Measurements from ENCODE around the gene LIG1. TPM values are rescaled to one million over a fixed set of nuclear protein-coding genes. Genes with fewer than 3 reads are reported as not detected.
A peak's percentile ranks its signal among the peaks of the same experiment; 100 is the strongest.
"Not testable (repeated sequence)": the region's sequence is repeated elsewhere in the genome, so short reads cannot be mapped to it uniquely, and the experiment has no call there.

Gene LIG1
- total and polyA plus RNA-seq, 2 experiments from 2014 or later = 79.3 to 96.9 TPM

GRCh38 chr19:48081106-48081505, 89.0 kb downstream of the LIG1 start (continued):
- TF ChIP-seq REST (IDR thresholded peaks at IDR 0.05; ENCODE audit: unreplicated experiment) (no peak), CREB1 (CRISPR knock-in tag; IDR thresholded peaks at IDR 0.05; ENCODE audit: low read depth) (no peak), ZNF331 (CRISPR knock-in tag; IDR thresholded peaks at IDR 0.05; ENCODE audit: low read depth) (no peak)

- H3K4me1 Mint-ChIP-seq; H3K9me2 ChIP-seq (ENCODE audit: insufficient read depth); H3K4me3 Mint-ChIP-seq; H3K9me3 Mint-ChIP-seq; DNase-seq (ENCODE audit: low spot score); H3K27me3 ChIP-seq (ENCODE audit: insufficient read depth); H3K27ac ChIP-seq (ENCODE audit: low read depth); H3K27me3 Mint-ChIP-seq (ENCODE audit: insufficient read depth, low read depth, poor library complexity); H2AFZ ChIP-seq; H3K4me3 ChIP-seq; H3K4me1 ChIP-seq (ENCODE audit: insufficient read depth); H3F3A ChIP-seq (replicated peaks; ENCODE audit: low read depth); H3K36me3 ChIP-seq (ENCODE audit: insufficient read depth); ATAC-seq; H3K4me2 ChIP-seq; H3K27ac Mint-ChIP-seq; H3K79me2 ChIP-seq (replicated peaks; ENCODE audit: insufficient read depth); H4K20me1 ChIP-seq (replicated peaks; ENCODE audit: insufficient read depth); H3K36me3 Mint-ChIP-seq (ENCODE audit: low read depth): not testable (repeated sequence)
These were observed 99.9 kb downstream of the LIG1 start for GRCh38 chr19:48070177-48070769.

- no peak overlapping the region for H3K4me2 ChIP-seq
- H3K27me3 ChIP-seq (ENCODE audit: insufficient read depth) = no peaks in the 10 kb centered on the region
- no peaks in the 10 kb centered on the region for H3K79me2 ChIP-seq (replicated peaks; ENCODE audit: insufficient read depth)
- no peak overlapping the region for H3K27ac ChIP-seq (ENCODE audit: low read depth)
- H3K4me3 Mint-ChIP-seq = no peak overlapping the region
- no peaks in the 10 kb centered on the region for H3K36me3 ChIP-seq (ENCODE audit: insufficient read depth)
- no peak overlapping the region for H2AFZ ChIP-seq
- H3K36me3 Mint-ChIP-seq (ENCODE audit: low read depth) = no peaks in the 10 kb centered on the region; the same call in 1 of the 3 replicates
- peaks cover 7% of the 10 kb centered on the region; the same call in 2 of the 3 replicates for H3K4me1 Mint-ChIP-seq
- H3K9me3 Mint-ChIP-seq = peaks cover 8% of the 10 kb centered on the region; the same call in 2 of the 3 replicates
- no peaks in the 10 kb centered on the region for H4K20me1 ChIP-seq (replicated peaks; ENCODE audit: insufficient read depth)
- ATAC-seq = peak; percentile 92
- H3K9me2 ChIP-seq (ENCODE audit: insufficient read depth) = no peaks in the 10 kb centered on the region
- H3K4me1 ChIP-seq (ENCODE audit: insufficient read depth) = no peaks in the 10 kb centered on the region
- DNase-seq (ENCODE audit: low spot score) = peak; percentile 73
- H3K27me3 Mint-ChIP-seq (ENCODE audit: insufficient read depth, low read depth, poor library complexity) = peaks cover 6% of the 10 kb centered on the region
- TF ChIP-seq CTCF (conservative IDR thresholded peaks at IDR 0.05; ENCODE audit: low read depth in 2 of 2) (peak; percentile 41 to 43), POLR2AphosphoS5 (IDR thresholded peaks at IDR 0.05; ENCODE audit: low read depth) (no peak), ZNF331 (CRISPR knock-in tag; IDR thresholded peaks at IDR 0.05; ENCODE audit: low read depth) (no peak)
- H3K27ac Mint-ChIP-seq = no peak overlapping the region
- H3K4me3 ChIP-seq = no peak overlapping the region
- H3F3A ChIP-seq (replicated peaks; ENCODE audit: low read depth) = no peaks in the 10 kb centered on the region
These were observed 100.7 kb downstream of the LIG1 start for GRCh38 chr19:48069435-48069834.

Other genes starting within 250 kb of the LIG1 start
- not detected in 2 replicates for gene BSPH1, start 178.2 kb downstream of the LIG1 start, total RNA-seq (2014; rRNA removed; shearing (Covaris generic))
- gene BSPH1, start 178.2 kb downstream of the LIG1 start, polyA plus RNA-seq (2016; fragmentation: Nextera tagmentation; extraction: Ambion mirVana) = not detected in 2 replicates
- not detected in 2 replicates for gene ELSPBP1, start 175.7 kb downstream of the LIG1 start, total RNA-seq (2014; rRNA removed; shearing (Covaris generic))
- not detected in 2 replicates for gene ELSPBP1, start 175.7 kb downstream of the LIG1 start, polyA plus RNA-seq (2016; fragmentation: Nextera tagmentation; extraction: Ambion mirVana)
- not detected in 2 replicates for gene CABP5, start 126.3 kb downstream of the LIG1 start, total RNA-seq (2014; rRNA removed; shearing (Covaris generic))
- gene CABP5, start 126.3 kb downstream of the LIG1 start, polyA plus RNA-seq (2016; fragmentation: Nextera tagmentation; extraction: Ambion mirVana) = not detected in 2 replicates
- gene PLA2G4C, start 59.5 kb downstream of the LIG1 start, total RNA-seq (2014; rRNA removed; shearing (Covaris generic)) = 2.0 and 3.4 TPM in 2 replicates
- 2.9 and 4.1 TPM in 2 replicates for gene PLA2G4C, start 59.5 kb downstream of the LIG1 start, polyA plus RNA-seq (2016; fragmentation: Nextera tagmentation; extraction: Ambion mirVana)
- 9.1 and 10.6 TPM in 2 replicates for gene ZSWIM9, start 336 bp upstream of the LIG1 start, total RNA-seq (2014; rRNA removed; shearing (Covaris generic))
- 2.9 and 4.2 TPM in 2 replicates for gene ZSWIM9, start 336 bp upstream of the LIG1 start, polyA plus RNA-seq (2016; fragmentation: Nextera tagmentation; extraction: Ambion mirVana)
- gene CARD8, start 85.6 kb upstream of the LIG1 start, total RNA-seq (2014; rRNA removed; shearing (Covaris generic)) = 17.1 and 30.6 TPM in 2 replicates
- 16.6 and 21.9 TPM in 2 replicates for gene CARD8, start 85.6 kb upstream of the LIG1 start, polyA plus RNA-seq (2016; fragmentation: Nextera tagmentation; extraction: Ambion mirVana)
- gene ZNF114, start 99.7 kb upstream of the LIG1 start, total RNA-seq (2014; rRNA removed; shearing (Covaris generic)) = 6.9 and 11.1 TPM in 2 replicates
- gene ZNF114, start 99.7 kb upstream of the LIG1 start, polyA plus RNA-seq (2016; fragmentation: Nextera tagmentation; extraction: Ambion mirVana) = 9.2 and 12.2 TPM in 2 replicates
- 6.0 and 7.9 TPM in 2 replicates for gene EMP3, start 155.2 kb upstream of the LIG1 start, total RNA-seq (2014; rRNA removed; shearing (Covaris generic))
- 25.1 and 27.9 TPM in 2 replicates for gene EMP3, start 155.2 kb upstream of the LIG1 start, polyA plus RNA-seq (2016; fragmentation: Nextera tagmentation; extraction: Ambion mirVana)
- gene TMEM143, start 193.6 kb upstream of the LIG1 start, total RNA-seq (2014; rRNA removed; shearing (Covaris generic)) = 15.0 and 16.6 TPM in 2 replicates
- 10.0 and 12.8 TPM in 2 replicates for gene TMEM143, start 193.6 kb upstream of the LIG1 start, polyA plus RNA-seq (2016; fragmentation: Nextera tagmentation; extraction: Ambion mirVana)
- gene SYNGR4, start 194.0 kb upstream of the LIG1 start, total RNA-seq (2014; rRNA removed; shearing (Covaris generic)) = not detected in 2 replicates
- gene SYNGR4, start 194.0 kb upstream of the LIG1 start, polyA plus RNA-seq (2016; fragmentation: Nextera tagmentation; extraction: Ambion mirVana) = not detected in 2 replicates
- gene KDELR1, start 221.2 kb upstream of the LIG1 start, total RNA-seq (2014; rRNA removed; shearing (Covaris generic)) = 171 and 184 TPM in 2 replicates
- 176 and 177 TPM in 2 replicates for gene KDELR1, start 221.2 kb upstream of the LIG1 start, polyA plus RNA-seq (2016; fragmentation: Nextera tagmentation; extraction: Ambion mirVana)
- 16.5 and 20.0 TPM in 2 replicates for gene GRIN2D, start 223.3 kb upstream of the LIG1 start, total RNA-seq (2014; rRNA removed; shearing (Covaris generic))
- 4.4 and 6.0 TPM in 2 replicates for gene GRIN2D, start 223.3 kb upstream of the LIG1 start, polyA plus RNA-seq (2016; fragmentation: Nextera tagmentation; extraction: Ambion mirVana)